ENCODE results near the gene PDZK1IP1. TPM values are rescaled to one million over a fixed set of nuclear protein-coding genes. Genes with fewer than 3 reads are reported as not detected.

The PDZK1IP1 gene
- total RNA-seq, 2 donors from 2014 or later: not detected

DNA sequence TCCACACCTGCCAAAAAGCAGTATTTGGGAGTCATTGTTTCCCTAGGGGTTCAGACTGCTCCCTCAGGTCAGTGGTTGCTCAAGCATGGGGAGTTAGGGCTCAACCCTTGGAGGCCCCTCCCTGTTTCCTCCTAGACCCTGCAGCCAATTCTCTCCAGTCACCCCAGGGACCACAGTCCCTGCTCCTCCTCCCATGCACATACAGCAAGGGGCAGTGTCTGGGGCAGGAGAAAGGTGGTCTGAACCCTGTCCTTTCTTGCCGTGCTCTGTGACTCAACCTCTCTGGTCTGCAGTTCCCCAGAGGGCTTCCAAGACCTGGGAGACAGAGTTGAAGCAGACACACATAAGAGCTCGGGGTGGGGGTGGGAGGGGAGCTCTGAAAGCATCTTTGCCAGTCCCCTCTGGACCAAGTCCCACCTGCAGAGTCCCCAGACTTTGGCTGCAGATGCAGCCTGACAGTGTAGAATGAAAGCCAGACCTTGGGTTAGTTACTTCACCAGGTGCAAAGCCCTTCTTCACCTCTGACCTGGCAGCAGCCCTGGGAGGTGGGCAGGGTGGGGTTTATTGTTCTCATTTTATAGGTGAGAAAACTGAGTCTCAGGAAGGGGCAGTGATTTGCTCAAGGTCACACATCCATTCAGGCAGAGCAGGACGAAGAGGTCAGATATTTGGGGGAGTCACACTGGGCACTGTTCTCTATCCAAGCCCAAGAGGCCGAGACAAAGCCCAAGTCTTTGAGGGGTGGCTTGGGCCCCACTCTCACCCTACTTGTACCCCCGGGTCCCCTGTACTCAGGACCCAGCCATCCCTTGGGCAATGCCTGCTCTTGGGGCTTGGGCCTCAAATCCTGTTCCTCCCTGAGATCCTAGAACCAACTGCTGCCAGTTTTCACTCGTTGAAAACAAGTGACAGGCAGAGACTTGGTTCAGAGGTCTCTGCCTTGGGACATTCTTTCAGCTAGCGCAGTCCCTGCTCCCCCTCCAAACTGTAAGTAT, 748 bp downstream of the PDZK1IP1 start:
- ATAC-seq (no peak), DNase-seq (ENCODE audit: low spot score in 2 of 2) (peak in 1 of 2 donors; percentile 18)
- Mint-ChIP-seq H3K9me3 (no peaks in the 10 kb centered on the region), H3K27ac (no peak overlapping the region), H3K36me3 (no peaks in the 10 kb centered on the region)

DNA sequence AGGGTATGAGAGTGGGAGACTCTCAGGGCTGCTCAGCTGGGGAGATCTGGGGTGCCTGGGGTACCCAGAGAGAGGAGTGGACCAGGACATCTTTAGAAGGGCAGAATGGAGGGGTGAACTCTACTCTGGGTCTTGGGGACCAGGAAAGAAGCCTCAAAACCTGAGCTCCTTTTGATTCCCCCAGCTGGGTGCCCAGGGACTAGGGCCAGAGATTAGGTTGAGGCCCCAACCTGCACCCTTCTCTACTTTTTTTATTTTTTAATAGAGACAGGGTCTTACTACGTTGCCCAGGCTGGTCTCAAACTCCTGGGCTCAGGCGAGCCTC, 1.9 kb downstream of the PDZK1IP1 start:
- ATAC-seq (no peak), DNase-seq (ENCODE audit: low spot score in 2 of 2) (peak in 1 of 2 donors; percentile 1)
- H3K36me3 Mint-ChIP-seq: no peaks in the 10 kb centered on the region
- H3K9me3 Mint-ChIP-seq: no peaks in the 10 kb centered on the region
- H3K27ac Mint-ChIP-seq: no peak overlapping the region

DNA sequence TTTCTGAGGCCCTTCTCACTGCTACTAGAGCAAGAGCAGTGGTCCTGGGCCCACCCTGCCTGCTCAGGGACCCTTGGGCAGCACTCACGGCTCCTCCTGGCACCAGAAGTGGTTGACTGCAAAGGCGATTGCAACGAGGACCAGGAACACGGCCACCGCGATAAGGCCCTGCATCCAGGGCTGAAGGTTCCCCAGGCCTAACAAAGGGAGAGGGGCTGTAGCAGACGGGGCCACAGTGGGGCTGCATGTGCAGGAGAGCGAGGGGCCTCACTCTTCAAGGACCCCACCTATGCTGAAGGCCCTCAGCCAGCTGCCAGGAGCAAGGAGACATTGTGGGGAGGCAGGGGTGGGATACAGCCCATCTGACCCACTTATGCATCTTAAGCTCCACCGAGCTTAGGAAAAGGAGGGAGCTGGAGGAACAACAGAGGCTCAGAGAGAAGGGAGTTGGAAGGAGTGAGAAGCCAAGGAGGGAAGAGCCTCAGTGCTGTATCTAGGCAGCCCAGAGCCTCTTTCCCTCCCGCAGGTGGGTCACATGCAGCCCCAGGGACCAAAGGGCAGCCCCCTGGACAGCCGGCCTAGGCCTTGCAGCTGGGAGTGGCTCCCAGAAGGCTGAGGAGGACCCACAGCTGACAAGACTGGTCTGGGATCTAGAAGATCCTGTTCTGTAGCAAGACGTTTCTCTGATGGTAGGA, 2.5 kb downstream of the PDZK1IP1 start:
- H3K36me3 Mint-ChIP-seq: no peaks in the 10 kb centered on the region
- H3K9me3 Mint-ChIP-seq: no peaks in the 10 kb centered on the region
- ATAC-seq (no peak), DNase-seq (ENCODE audit: low spot score in 2 of 2) (no peak)
- no peak overlapping the region for H3K27ac Mint-ChIP-seq

DNA sequence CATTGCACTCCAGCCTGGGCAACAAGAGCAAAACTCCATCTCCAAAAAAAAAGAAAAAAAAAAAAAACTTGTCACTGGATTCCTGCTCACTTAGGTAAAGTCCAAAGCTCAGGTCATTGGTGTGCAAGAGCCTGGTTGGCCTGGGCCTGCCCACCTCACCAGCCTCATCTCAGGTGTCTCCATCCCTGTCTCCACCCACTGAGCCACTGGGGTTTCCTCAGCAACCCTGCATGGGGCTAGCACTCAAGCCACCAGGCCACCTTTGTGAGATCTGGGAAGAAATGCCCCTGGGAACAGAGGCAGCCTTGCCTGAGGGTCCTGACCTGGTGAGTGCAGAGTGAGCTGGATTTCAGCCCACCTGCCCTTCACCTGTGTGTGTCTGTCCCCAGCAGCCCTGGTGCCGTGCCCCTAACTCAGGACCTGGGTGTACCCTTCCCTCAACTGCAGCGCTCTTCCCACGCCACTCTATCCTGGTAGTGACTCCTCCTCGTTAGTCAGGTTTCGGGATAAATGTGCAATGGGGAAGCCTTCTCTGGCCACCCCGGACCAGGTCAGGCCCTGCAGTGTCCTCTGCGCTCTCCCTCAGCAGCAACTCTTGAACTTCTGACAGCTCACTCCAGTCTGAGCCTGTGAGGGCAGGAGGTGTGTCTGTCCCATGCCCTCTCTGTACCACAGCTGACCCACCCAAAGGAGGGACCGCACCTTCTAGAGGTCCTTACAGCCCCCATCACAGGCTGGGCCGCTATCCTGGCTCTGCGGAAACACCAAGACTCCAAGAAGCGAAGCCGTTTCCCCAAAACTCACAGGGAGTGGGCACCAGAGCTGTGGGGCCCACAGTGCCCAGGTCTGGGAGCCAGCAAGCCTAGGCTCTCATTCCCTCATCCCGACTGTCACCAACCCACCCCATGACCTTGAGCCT, 3.3 kb downstream of the PDZK1IP1 start:
- H3K27ac Mint-ChIP-seq: no peak overlapping the region
- H3K9me3 Mint-ChIP-seq: no peaks in the 10 kb centered on the region
- H3K36me3 Mint-ChIP-seq: no peaks in the 10 kb centered on the region
- ATAC-seq (no peak), DNase-seq (ENCODE audit: low spot score in 2 of 2) (no peak)

DNA sequence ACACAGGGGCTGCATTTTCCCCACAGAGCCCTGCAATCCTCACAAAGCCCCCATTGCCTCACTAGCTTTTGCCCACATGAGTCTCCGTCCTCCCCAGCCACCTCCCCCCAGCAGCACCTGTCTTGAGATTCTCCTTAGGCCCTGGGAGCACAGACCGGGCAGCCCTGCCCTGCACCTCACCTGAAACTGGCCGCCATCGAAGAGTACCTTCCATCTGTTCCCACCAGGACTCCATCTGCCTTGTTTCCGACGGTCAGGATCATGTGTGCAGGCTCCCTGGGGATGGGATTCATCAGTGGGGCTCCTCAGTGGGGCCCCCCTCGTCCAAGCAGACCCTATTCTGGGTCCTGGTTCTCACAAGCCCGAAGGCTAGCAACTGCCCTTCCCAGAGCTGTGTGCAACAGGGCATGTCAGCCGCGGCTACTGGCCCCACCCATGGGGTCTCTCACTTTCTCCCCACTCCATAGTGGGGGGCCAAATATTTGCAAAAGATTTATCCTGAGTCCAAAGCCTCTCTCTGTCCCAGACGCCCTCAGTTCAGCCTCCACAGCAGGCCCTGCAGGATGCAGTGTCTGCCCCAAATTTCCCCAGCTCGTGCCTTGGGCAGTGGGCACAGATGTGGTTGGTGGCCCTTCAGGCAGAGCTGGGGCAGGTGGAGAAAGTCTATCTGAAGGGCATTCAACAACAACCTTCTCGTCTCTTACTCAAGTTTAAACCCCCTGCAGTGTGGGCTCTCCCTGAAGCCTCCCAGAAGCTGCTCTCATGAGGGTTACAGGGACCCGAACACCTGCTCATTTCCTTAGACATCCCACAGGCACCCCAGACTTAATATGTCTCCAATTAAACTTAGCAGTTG, 4.8 kb downstream of the PDZK1IP1 start:
- no peaks in the 10 kb centered on the region for H3K36me3 Mint-ChIP-seq
- ATAC-seq: no peak
- no peak overlapping the region for H3K27ac Mint-ChIP-seq
- DNase-seq (ENCODE audit: low spot score in 2 of 2): no peak
- H3K9me3 Mint-ChIP-seq: no peaks in the 10 kb centered on the region

DNA sequence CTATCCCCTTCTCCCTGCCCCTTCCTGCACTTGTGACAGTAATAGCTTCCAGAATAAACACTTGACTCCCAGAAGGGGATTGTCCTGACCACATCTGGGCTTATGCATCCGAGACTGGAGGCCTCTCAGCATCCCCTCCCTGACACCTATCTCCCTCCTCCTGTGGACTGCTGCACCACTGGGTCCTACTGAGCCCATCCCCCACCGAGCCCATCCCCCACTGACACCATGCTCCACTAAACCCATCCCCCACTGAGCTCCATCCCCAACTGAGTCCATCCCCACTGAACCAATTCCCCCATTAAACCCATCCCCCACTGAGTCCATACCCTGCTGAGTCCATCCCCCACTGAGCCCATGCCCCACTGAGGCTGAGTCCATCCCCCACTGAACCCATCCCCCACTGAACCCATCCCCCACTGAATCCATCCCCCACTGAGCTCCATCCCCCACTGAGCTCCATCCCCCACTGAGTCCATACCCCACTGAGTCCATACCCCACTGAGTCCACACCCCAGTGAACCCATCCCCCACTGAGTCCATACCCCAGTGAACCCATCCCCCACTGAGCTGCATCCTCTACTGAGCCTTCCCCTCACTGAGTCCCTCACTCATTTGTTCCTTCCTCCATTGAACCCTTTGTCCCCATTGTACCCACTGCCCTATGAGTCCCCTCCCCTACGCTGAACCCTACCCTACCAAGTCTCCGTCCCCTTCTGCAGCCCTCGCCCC, 5.6 kb downstream of the PDZK1IP1 start:
- no peaks in the 10 kb centered on the region for H3K36me3 Mint-ChIP-seq
- H3K27ac Mint-ChIP-seq: no peak overlapping the region
- DNase-seq (ENCODE audit: low spot score in 2 of 2): no peak
- no peak for ATAC-seq
- H3K9me3 Mint-ChIP-seq: no peaks in the 10 kb centered on the region

DNA sequence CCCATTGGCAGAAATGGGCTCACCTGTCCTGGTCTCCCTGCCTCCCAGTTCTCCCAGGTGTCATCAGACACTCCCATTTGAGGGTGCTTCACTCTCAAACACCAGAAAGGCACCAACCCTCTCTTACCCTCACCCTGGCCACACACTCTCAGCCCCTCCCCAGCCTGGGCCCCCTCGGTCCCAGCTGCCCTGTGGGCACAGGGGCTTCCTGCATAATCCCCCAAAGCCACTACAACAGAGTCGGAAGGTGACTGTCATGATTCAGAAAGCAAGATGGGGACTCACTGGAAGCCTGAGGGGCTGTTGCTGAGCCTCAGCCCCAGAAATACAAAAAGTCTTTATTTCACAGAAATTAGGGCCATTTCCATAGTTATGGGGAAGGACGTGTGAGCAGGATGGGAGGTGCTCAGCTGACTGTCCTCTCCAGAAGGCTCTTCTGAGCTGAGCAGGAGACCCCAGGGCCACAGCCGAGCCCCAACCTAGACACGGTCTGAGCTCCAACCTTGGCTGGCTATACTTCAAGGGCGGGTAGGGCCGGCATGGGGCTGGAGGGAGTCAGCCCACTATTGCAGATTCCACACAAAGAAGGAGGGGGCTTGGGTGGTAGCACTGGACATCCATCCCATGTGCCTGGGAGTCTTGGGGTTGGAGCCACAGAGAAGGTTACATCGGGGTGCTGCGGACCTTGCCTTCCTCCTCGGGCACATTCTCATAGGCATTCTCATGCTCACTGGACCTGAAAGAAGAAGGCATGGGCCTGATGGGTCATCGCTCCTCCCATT, 6.3 kb downstream of the PDZK1IP1 start:
- no peak for ATAC-seq
- DNase-seq (ENCODE audit: low spot score in 2 of 2): no peak
- Mint-ChIP-seq H3K36me3 (no peaks in the 10 kb centered on the region), H3K9me3 (no peaks in the 10 kb centered on the region), H3K27ac (no peak overlapping the region)

DNA sequence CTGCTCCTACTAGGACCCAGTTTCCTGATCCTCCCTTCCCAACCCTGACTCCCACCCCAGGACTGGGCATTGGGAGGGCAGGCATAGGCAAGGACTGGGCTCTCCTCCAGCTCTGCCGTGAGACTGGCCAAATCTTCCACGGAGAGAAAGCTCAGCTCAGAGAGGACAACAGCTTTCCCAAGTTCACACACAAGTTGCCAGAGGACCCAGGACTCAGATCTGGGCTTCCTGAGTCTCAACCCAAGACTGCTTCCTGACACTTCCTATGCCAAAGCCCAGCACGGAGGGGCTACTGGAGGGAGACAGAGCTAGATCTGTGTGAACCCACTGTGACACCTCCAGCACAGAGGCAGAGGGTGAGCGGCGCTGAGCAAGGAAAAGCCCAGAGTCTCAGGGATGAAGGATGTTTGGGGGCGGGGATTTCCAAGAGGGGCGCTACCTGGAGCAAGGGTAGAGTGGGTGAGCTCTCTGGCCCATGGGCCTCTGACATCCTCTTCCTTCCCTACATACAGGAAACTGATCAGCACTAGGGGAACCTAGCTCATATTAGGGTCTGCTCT, 7.1 kb downstream of the PDZK1IP1 start:
- no peak for DNase-seq (ENCODE audit: low spot score in 2 of 2)
- no peak for ATAC-seq
- H3K27ac Mint-ChIP-seq: no peak overlapping the region
- no peaks in the 10 kb centered on the region for H3K9me3 Mint-ChIP-seq
- H3K36me3 Mint-ChIP-seq: no peaks in the 10 kb centered on the region

DNA sequence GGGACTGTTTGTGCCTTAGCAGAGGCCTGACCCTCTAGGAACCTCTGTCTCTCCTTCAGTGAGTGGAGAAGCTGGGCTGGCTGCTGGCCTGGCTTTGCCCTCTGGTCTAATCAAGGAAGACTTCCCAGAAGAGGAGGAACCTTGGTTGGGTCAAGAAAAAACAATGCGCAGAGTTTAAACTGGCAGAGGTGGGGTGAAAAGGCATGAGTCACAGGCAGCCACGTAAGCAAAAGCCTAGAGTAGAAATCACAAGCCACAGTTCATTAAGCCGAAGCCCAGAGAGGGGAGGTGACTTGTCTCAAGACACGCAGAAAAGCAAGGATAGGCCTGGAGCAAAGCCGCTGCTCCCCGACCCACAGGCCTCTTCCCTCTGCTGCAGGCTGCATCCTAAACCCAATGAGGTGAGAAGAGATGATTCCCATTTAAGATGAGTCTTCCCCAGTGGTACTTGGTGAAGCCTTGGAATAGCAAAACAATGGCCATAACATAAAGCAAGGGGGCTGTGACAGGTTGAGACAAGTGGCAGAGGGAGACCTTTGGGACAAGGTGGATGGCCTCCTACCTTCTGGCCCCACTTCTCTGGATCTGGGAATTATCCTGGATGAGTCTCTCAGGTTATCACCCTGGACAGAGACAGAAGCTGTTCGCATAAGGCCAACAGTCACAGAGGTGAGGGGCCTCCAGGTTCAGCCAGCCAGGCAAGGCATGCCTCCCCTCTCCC, 7.7 kb downstream of the PDZK1IP1 start:
- no peaks in the 10 kb centered on the region for H3K36me3 Mint-ChIP-seq
- ATAC-seq: no peak
- no peaks in the 10 kb centered on the region for H3K9me3 Mint-ChIP-seq
- H3K27ac Mint-ChIP-seq: no peak overlapping the region
- DNase-seq (ENCODE audit: low spot score in 2 of 2): no peak

DNA sequence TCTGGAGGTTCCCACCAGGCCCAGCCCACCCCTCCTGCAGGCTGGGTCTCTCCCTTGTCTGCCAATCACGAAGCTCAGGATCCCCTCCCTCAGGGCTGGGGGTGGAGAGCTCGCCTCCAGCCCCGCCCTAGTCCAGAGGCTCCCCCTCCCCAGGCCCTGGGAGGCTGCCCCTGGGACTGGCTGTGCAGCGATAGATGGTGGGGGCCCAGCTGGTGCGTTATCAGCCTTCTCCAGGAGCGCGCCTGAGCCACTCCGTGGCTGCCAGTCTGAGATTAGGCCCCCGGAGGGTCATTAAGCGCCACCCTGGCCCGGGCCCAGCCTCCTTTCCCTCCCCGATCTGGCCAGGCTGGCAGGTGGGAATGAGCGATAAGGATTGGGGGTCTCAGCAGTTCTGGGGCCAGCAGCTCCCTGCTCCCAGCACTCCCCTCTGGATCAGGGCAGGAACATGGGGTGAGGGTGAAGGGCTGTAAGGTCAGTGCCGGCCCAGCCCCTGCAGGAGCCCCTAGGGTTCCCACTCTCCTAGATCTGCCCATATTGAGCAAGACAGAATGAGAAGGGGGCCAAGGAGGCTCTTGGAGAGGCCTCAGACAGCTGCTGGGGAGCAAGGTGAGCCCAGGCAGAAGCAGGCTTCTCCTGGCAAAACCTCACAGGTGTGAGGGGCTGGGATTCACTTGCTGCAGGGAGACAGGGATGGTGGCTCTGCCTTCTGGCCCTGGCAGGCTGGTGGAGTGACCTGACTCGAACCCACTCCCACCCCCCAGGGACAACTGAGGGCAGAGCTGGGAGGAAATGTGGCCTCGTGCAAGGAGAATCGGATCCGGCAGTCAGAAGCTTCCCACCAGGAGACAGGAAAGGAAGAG, 8.5 kb downstream of the PDZK1IP1 start:
- H3K9me3 Mint-ChIP-seq: no peaks in the 10 kb centered on the region
- no peaks in the 10 kb centered on the region for H3K36me3 Mint-ChIP-seq
- no peak for ATAC-seq
- no peak for DNase-seq (ENCODE audit: low spot score in 2 of 2)
- no peak overlapping the region for H3K27ac Mint-ChIP-seq

DNA sequence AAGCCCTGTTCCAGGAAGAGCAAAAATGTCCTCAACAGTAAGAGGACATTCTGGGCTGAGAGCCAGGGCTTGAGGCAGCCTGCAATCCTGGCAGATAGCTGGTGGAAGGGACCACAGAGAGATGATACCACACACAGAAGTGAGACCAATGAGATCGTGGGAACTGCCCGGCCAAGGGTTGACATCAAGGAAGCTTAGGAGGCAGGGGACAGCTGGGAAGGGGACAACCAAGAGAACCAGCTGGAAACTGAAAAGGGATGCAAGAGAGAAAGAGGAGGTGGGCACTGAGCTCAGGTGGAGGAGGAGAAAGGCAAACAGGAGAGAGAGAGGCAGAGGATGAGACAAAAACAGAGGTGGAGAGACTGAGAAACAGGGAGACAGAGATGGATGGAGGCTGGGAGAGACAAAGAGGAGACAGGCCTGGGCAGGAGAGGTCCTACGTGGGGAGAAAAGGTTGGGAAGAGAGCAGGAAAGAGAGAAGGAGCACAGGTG, 9.2 kb downstream of the PDZK1IP1 start:
- Mint-ChIP-seq H3K9me3 (no peaks in the 10 kb centered on the region), H3K36me3 (no peaks in the 10 kb centered on the region), H3K27ac (no peak overlapping the region)
- ATAC-seq: no peak
- no peak for DNase-seq (ENCODE audit: low spot score in 2 of 2)

DNA sequence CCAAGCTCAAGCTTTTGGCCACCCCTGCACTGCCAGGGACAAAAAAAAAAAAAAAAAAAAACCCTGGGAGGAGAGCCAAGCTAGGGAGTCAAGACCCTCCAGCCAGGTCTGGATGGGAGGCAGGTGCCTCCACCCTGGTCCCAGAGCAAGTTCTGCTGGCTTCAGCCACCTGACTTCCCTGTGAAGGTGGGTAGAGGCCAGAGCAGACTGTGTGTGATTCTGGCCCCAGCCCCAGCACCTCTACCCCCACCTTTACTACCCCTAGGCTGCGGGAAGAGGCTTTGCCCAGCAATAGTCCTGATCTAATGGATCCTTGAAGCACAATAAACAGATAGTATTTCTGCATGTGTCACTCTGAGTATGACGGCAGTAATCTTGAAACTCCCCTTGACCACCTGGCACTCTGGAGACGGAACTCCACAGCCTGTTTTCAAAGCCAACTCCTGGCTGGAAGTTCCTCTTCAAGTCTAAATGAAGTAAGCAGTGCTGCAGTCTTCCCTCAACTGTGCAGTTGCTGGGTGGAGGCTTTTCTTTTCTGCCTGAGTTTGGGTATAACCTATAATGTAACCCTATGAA, 9.8 kb downstream of the PDZK1IP1 start:
- no peaks in the 10 kb centered on the region for H3K9me3 Mint-ChIP-seq
- no peaks in the 10 kb centered on the region for H3K36me3 Mint-ChIP-seq
- no peak overlapping the region for H3K27ac Mint-ChIP-seq
- DNase-seq (ENCODE audit: low spot score in 2 of 2): no peak
- ATAC-seq: no peak

Data from activated naive CD4-positive, alpha-beta T cell treated with anti-CD3 and anti-CD28 coated beads, Interleukin-2, amount 50 U/mL, for 72 hours (primary cell).